ENCODE measurements around the gene STK31.

DNA sequence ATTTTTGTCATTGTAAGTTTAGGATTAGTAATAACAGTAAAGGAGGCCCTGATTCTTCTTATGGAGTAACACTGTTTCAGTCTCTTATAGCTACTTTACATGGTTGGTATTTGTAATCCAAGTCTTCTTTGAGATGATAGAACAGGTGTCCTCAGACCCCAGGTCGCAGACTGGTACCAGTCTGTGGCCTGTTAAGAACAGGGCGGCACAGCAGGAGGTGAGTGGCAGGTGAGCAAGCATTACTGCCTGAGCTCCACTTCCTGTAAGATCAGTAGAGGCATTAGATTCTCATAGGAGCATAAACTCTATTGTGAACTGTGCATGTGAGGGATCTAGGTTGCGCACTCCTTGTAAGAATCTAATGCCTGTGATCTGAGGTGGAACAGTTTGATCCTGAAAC, 77.3 kb downstream of the STK31 start:
- TF ChIP-seq CTCF (IDR thresholded peaks at IDR 0.05; ENCODE audit: low read depth, low read length) (no peak), POLR2A (IDR thresholded peaks at IDR 0.05; ENCODE audit: extremely low read depth, insufficient read length) (no peak)
